OCI-LY3 (cell line): ENCODE measurements around the gene FAM184B.

Source experiments
- CTCF ChIP-seq: fragments of 200-600, 300-600 bp; sonication (generic); IDR thresholded peaks from 2 replicates; pipeline ENCODE4 v1.5.1; 2014; ENCODE audit warnings: antibody characterized with exemption, low read length, low read depth
- EZH2phosphoT487 ChIP-seq: fragments of 200-600 bp; shearing (Covaris generic); IDR thresholded peaks from 2 replicates; pipeline ENCODE4 v1.6.1; 2018; ENCODE audit warnings: antibody characterized with exemption, mixed run types, low read depth

- TF ChIP-seq EZH2phosphoT487 (no peak), CTCF (no peak)
These were observed 62.3 kb downstream of the FAM184B start for GRCh38 chr4:17719106-17719505.
